Left lung (tissue), 10 donors: ENCODE results near the gene TSPAN9. TPM values are rescaled to one million over a fixed set of nuclear protein-coding genes. Genes with fewer than 3 reads are reported as not detected.

Experiments used
- ATAC-seq: fragments of 200-7000 bp; cut with Tn5 transposase; one replicate; pipeline ENCODE4 v1.9.1; 2020; ENCODE audit warnings: moderate library complexity
- DNase-seq, 4 donors: peaks; one replicate each; pipeline ENCODE4 v3.0.0-alpha.2; 2013 to 2020
- H3K27ac ChIP-seq, 2 donors: fragments of 200-600 bp; sonication (generic) in 1 of 2; one replicate each; pipeline versions ENCODE4 v1.5.0 to v1.8.0; 2020 to 2021
- H3K27me3 ChIP-seq, 2 donors: fragments of 200-600 bp; sonication (generic) in 1 of 2; one replicate each; pipeline versions ENCODE4 v1.5.0 to v1.8.0; 2020 to 2021
- H3K36me3 ChIP-seq, 2 donors: fragments of 200-600 bp; sonication (generic) in 1 of 2; one replicate each; pipeline versions ENCODE4 v1.5.0 to v1.8.0; 2020 to 2021
- H3K4me1 ChIP-seq, 2 donors: fragments of 200-600 bp; one replicate each; pipeline ENCODE4 v1.8.0; 2021
- H3K4me3 ChIP-seq, 2 donors: fragments of 200-600 bp; sonication (generic) in 1 of 2; one replicate each; pipeline versions ENCODE4 v1.5.0 to v1.8.0; 2020 to 2021; ENCODE audit warnings: mild to moderate bottlenecking in 1 of 2
- H3K9me3 ChIP-seq, 2 donors: fragments of 200-600 bp; sonication (generic) in 1 of 2; one replicate each; pipeline versions ENCODE4 v1.5.0 to v1.8.0; 2020 to 2021
- intact Hi-C, 2 donors: fragments of 100-400 bp; cut with DNase I; formaldehyde crosslinking; loops; one replicate each; pipeline versions ENCODE4 v1.11.2 to v1.14.2; 2022
- polyA plus RNA-seq, 6 donors: library from polyadenylated mRNA; unstranded; fragments of 120-200 nt; gene quantifications; one replicate each; pipeline ENCODE4 v1.2.1, GENCODE V29; 2013; ENCODE audit not compliant: insufficient read length in 6 of 6
- total RNA-seq, 2 donors: library from RNA; stranded (reverse); fragmentation: NEBNext Ultra II Directional; extraction: Animal tissue kit (Norgen Biotek cat#: 25700); gene quantifications; one replicate each; pipeline ENCODE4 v1.2.1, GENCODE V29; 2021
- TF ChIP-seq, protein P1 (sequence below), 2 donors: fragments of 200-600 bp; sonication (generic) in 1 of 2; IDR thresholded peaks; one replicate each; pipeline versions ENCODE4 v1.5.0 to v1.8.0; 2021; ENCODE audit warnings: antibody characterized with exemption in 2 of 2
- donor health status: DM: no; HTN: yes; CAD: no.
- donor health status: DM: no; HTN: no; CAD: no.

The TSPAN9 gene
- total and polyA plus RNA-seq, 8 donors: 35.6 to 98.6 (median 81.3) TPM

DNA sequence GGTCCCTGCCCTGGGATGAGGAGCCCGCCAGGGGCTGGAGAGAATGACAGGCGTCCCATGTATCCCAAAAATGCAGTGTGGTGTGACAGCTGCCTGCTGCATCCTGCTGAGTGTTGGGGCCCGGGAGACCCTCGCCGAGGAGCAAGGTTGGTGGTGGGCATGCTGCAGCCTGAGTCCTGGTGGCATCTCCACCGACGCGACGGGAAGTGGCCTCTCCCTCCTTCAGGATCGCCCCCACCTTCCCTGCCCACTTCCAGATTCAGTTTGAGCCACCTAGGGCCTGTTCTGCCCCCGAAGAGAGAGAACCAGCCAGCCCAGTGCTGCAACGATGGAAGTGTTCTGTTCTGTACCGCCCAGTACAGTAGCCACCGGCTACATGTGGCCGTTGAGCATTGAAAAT is 70.1 kb downstream of the TSPAN9 start:
- no peaks in the 10 kb centered on the region for H3K36me3 ChIP-seq

GRCh38 chr12:3148366-3149000 is 71.3 kb downstream of the TSPAN9 start:
- TF ChIP-seq, protein P1, sequence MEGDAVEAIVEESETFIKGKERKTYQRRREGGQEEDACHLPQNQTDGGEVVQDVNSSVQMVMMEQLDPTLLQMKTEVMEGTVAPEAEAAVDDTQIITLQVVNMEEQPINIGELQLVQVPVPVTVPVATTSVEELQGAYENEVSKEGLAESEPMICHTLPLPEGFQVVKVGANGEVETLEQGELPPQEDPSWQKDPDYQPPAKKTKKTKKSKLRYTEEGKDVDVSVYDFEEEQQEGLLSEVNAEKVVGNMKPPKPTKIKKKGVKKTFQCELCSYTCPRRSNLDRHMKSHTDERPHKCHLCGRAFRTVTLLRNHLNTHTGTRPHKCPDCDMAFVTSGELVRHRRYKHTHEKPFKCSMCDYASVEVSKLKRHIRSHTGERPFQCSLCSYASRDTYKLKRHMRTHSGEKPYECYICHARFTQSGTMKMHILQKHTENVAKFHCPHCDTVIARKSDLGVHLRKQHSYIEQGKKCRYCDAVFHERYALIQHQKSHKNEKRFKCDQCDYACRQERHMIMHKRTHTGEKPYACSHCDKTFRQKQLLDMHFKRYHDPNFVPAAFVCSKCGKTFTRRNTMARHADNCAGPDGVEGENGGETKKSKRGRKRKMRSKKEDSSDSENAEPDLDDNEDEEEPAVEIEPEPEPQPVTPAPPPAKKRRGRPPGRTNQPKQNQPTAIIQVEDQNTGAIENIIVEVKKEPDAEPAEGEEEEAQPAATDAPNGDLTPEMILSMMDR (IDR thresholded peaks at IDR 0.05): no peak
- Histone ChIP-seq H3K27ac (no peak overlapping the region), H3K9me3 (no peaks in the 10 kb centered on the region), H3K4me1 (peaks cover 26 to 39% of the 10 kb centered on the region in 2 donors), H3K36me3 (no peaks in the 10 kb centered on the region), H3K4me3 (no peak overlapping the region), H3K27me3 (no peaks in the 10 kb centered on the region)
- intact Hi-C loops: no loop called here
- ATAC-seq (peak; percentile 46), DNase-seq (peak in 2 of 4 donors; percentile 41 to 72)

More for the DNA sequence above, 70.1 kb downstream of the TSPAN9 start:
- Histone ChIP-seq H3K9me3 (no peaks in the 10 kb centered on the region), H3K4me1 (peaks cover 26 to 35% of the 10 kb centered on the region in 2 donors), H3K4me3 (no peak overlapping the region), H3K27ac (no peak overlapping the region), H3K27me3 (no peaks in the 10 kb centered on the region)
- no peak for DNase-seq
- intact Hi-C loops: no loop called here
- TF ChIP-seq, protein P1 (IDR thresholded peaks at IDR 0.05): no peak
- no peak for ATAC-seq

- TF ChIP-seq, protein P1 (IDR thresholded peaks at IDR 0.05): no peak
- Histone ChIP-seq H3K36me3 (no peaks in the 10 kb centered on the region), H3K4me3 (no peak overlapping the region), H3K27me3 (no peaks in the 10 kb centered on the region), H3K27ac (no peak overlapping the region), H3K9me3 (no peaks in the 10 kb centered on the region), H3K4me1 (peaks cover 26 to 39% of the 10 kb centered on the region in 2 donors)
- intact Hi-C loops: no loop called here
- ATAC-seq: no peak
- DNase-seq: no peak
Measured at GRCh38 chr12:3149515-3150307, 72.5 kb downstream of the TSPAN9 start.

DNA sequence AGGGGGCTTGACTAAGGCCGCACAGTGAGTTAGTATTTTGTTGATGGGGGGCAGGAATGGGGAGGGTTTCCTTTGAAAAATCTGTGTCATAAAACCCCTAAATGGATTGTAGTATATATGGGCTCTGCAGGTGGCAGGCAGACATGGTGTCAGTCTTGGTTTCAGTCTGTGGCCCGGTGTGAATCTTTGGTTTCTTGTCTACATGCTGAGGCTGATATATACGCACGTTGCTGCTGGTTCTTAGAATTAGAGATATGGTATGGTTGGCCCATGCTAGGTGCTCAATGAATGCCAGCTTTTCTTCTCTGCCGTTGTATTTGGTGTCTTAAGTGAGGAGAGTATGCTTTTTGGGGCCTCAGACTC is 73.1 kb downstream of the TSPAN9 start:
- TF ChIP-seq, protein P1 (IDR thresholded peaks at IDR 0.05): no peak
- intact Hi-C loops: no loop called here
- Histone ChIP-seq H3K4me3 (no peak overlapping the region), H3K4me1 (peaks cover 26 to 39% of the 10 kb centered on the region in 2 donors), H3K9me3 (no peaks in the 10 kb centered on the region), H3K27me3 (no peaks in the 10 kb centered on the region), H3K36me3 (no peaks in the 10 kb centered on the region), H3K27ac (no peak overlapping the region)
- DNase-seq (no peak), ATAC-seq (no peak)
